NCI-H2081 treated with DMSO at 0.1 percent for 48 hours (cell line): ENCODE results near the gene AHNAK2.
"Not testable (repeated sequence)": the region's sequence is repeated elsewhere in the genome, so short reads cannot be mapped to it uniquely, and the experiment has no call there.

Experiments
- DNase-seq: peaks from one replicate; lab custom pipeline; 2025; lab: John Stamatoyannopoulos, UW

Gene AHNAK2

GRCh38 chr14:104898870-104899510 lies 79.2 kb downstream of the AHNAK2 start:
- DNase-seq: no peak

- no peak for DNase-seq
Measured at GRCh38 chr14:104898195-104898558, 80.0 kb downstream of the AHNAK2 start.

GRCh38 chr14:104897330-104898194 lies 80.6 kb downstream of the AHNAK2 start:
- no peak for DNase-seq

- DNase-seq: no peak
Measured at GRCh38 chr14:104895786-104896661, 82.2 kb downstream of the AHNAK2 start.

GRCh38 chr14:104895207-104895785 lies 82.9 kb downstream of the AHNAK2 start:
- no peak for DNase-seq

- no peak for DNase-seq
Measured at GRCh38 chr14:104894331-104895206, 83.6 kb downstream of the AHNAK2 start.

GRCh38 chr14:104893435-104894207 lies 84.6 kb downstream of the AHNAK2 start:
- no peak for DNase-seq

- DNase-seq: no peak
Measured at GRCh38 chr14:104892531-104893434, 85.4 kb downstream of the AHNAK2 start.

- DNase-seq: no peak
Measured at GRCh38 chr14:104891664-104892530, 86.3 kb downstream of the AHNAK2 start.

- DNase-seq: no peak
Measured at GRCh38 chr14:104891121-104891551, 87.0 kb downstream of the AHNAK2 start.

GRCh38 chr14:104890292-104890691 lies 87.9 kb downstream of the AHNAK2 start:
- not testable (repeated sequence) for DNase-seq

- DNase-seq: no peak
Measured at GRCh38 chr14:104889375-104889757, 88.8 kb downstream of the AHNAK2 start.

GRCh38 chr14:104888489-104889374 lies 89.4 kb downstream of the AHNAK2 start:
- DNase-seq: no peak

GRCh38 chr14:104887623-104888488 lies 90.3 kb downstream of the AHNAK2 start:
- no peak for DNase-seq
